ENCODE results near the gene SDK1.

DNA sequence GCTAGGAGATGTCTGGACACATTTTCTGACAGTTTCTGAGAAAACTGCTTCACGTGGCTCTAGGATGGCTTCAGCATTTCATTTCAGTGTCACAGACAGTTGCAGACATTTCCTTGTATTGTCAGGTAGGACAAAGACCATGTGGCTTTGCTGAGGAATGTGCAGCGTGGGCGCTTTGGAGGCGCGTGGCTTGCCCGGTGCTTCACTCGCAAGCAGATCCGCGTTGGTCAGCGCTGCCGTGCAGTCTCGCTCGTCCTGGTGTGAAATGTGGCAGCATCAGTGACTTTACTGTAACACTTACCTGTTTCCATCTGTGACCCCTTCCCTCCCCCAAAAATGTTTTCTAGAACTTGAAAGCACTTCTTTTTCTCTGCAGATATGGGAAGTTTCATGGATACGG lies 340.5 kb downstream of the SDK1 start:
- TF ChIP-seq, protein P1, sequence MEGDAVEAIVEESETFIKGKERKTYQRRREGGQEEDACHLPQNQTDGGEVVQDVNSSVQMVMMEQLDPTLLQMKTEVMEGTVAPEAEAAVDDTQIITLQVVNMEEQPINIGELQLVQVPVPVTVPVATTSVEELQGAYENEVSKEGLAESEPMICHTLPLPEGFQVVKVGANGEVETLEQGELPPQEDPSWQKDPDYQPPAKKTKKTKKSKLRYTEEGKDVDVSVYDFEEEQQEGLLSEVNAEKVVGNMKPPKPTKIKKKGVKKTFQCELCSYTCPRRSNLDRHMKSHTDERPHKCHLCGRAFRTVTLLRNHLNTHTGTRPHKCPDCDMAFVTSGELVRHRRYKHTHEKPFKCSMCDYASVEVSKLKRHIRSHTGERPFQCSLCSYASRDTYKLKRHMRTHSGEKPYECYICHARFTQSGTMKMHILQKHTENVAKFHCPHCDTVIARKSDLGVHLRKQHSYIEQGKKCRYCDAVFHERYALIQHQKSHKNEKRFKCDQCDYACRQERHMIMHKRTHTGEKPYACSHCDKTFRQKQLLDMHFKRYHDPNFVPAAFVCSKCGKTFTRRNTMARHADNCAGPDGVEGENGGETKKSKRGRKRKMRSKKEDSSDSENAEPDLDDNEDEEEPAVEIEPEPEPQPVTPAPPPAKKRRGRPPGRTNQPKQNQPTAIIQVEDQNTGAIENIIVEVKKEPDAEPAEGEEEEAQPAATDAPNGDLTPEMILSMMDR (conservative IDR thresholded peaks at IDR 0.05; ENCODE audit: low read length): no peak
- no peak for TF ChIP-seq EZH2phosphoT487 (IDR thresholded peaks at IDR 0.05; ENCODE audit: borderline replicate concordance, low read depth, low read length)

Data from OCI-LY7 (cell line).